H9 (cell line): ENCODE data around the gene DDC. TPM values are rescaled to one million over a fixed set of nuclear protein-coding genes. Genes with fewer than 3 reads are reported as not detected.

Source experiments
- DNase-seq: peaks from one replicate; pipeline ENCODE4 v3.0.0-alpha.2; 2017
- H2AFZ ChIP-seq: one replicate; pipeline ENCODE4 v1.6.1; 2013; ENCODE audit warnings: mild to moderate bottlenecking, low read length, control low read depth, moderate library complexity
- H2AK5ac ChIP-seq: 2 replicates; pipeline ENCODE4 v1.6.1; 2013; ENCODE audit warnings: low read length, control low read depth, mixed read lengths; ENCODE audit not compliant: insufficient read length
- H2BK120ac ChIP-seq: one replicate; pipeline ENCODE4 v1.6.1; 2013; ENCODE audit warnings: low read depth, mild to moderate bottlenecking, low read length, control low read depth, inconsistent platforms; ENCODE audit not compliant: poor library complexity, severe bottlenecking
- H2BK12ac ChIP-seq: 2 replicates; pipeline ENCODE4 v1.6.1; 2013; ENCODE audit warnings: low read length, control low read depth, mixed read lengths, low read depth; ENCODE audit not compliant: insufficient read length
- H2BK15ac ChIP-seq: 2 replicates; pipeline ENCODE4 v1.6.1; 2013; ENCODE audit warnings: low read depth, low read length, control low read depth
- H2BK20ac ChIP-seq: one replicate; pipeline ENCODE4 v1.6.1; 2013; ENCODE audit warnings: low read depth, mild to moderate bottlenecking, low read length, control low read depth, inconsistent platforms; ENCODE audit not compliant: poor library complexity, severe bottlenecking
- H2BK5ac ChIP-seq: 2 replicates; pipeline ENCODE4 v1.6.1; 2013; ENCODE audit warnings: low read length, control low read depth, mixed read lengths; ENCODE audit not compliant: insufficient read length
- H3K14ac ChIP-seq: 2 replicates; pipeline ENCODE4 v1.6.1; 2013; ENCODE audit warnings: low read length, control low read depth; ENCODE audit not compliant: insufficient read depth
- H3K18ac ChIP-seq: 2 replicates; pipeline ENCODE4 v1.6.1; 2013; ENCODE audit warnings: low read depth, mild to moderate bottlenecking, mixed read lengths, low read length, control low read depth; ENCODE audit not compliant: insufficient read length
- H3K23ac ChIP-seq: 2 replicates; pipeline ENCODE4 v1.6.1; 2013; ENCODE audit warnings: low read length, control low read depth, mixed read lengths, low read depth; ENCODE audit not compliant: insufficient read length
- H3K23me2 ChIP-seq: 2 replicates; pipeline ENCODE4 v1.6.1; 2013; ENCODE audit warnings: low read depth, mild to moderate bottlenecking, mixed read lengths, low read length, control low read depth; ENCODE audit not compliant: insufficient read length, poor library complexity, severe bottlenecking
- H3K27ac ChIP-seq: 2 replicates; pipeline ENCODE4 v1.5.1; 2013; ENCODE audit warnings: low read length, control low read depth, mixed read lengths, low read depth; ENCODE audit not compliant: insufficient read length
- H3K27me3 ChIP-seq: 2 replicates; pipeline ENCODE4 v1.6.1; 2013; ENCODE audit warnings: low read length, control low read depth, inconsistent platforms; ENCODE audit not compliant: insufficient read depth
- H3K4ac ChIP-seq: 2 replicates; pipeline ENCODE4 v1.6.1; 2013; ENCODE audit warnings: low read depth, mild to moderate bottlenecking, control low read depth, inconsistent platforms, low read length, moderate library complexity
- H3K4me1 ChIP-seq: 2 replicates; pipeline ENCODE4 v1.6.1; 2013; ENCODE audit warnings: low read length, control low read depth, inconsistent platforms; ENCODE audit not compliant: insufficient read depth
- H3K4me2 ChIP-seq: 2 replicates; pipeline ENCODE4 v1.6.1; 2013; ENCODE audit warnings: low read length, control low read depth, mixed read lengths; ENCODE audit not compliant: insufficient read length, insufficient read depth
- H3K56ac ChIP-seq: 2 replicates; pipeline ENCODE4 v1.6.1; 2013; ENCODE audit warnings: low read depth, mild to moderate bottlenecking, mixed read lengths, low read length, control low read depth; ENCODE audit not compliant: insufficient read length
- H3K79me1 ChIP-seq: 2 replicates; pipeline ENCODE4 v1.6.1; 2013; ENCODE audit warnings: low read depth, mild to moderate bottlenecking, moderate library complexity, low read length, control low read depth, inconsistent platforms; ENCODE audit not compliant: insufficient read depth, poor library complexity, severe bottlenecking
- H3K79me2 ChIP-seq: 2 replicates; pipeline ENCODE4 v1.6.1; 2013; ENCODE audit warnings: low read length, control low read depth, inconsistent platforms; ENCODE audit not compliant: insufficient read depth
- H3K9ac ChIP-seq: 2 replicates; pipeline ENCODE4 v1.6.1; 2013; ENCODE audit warnings: low read length, control low read depth, mixed read lengths; ENCODE audit not compliant: insufficient read length; ENCODE audit errors: extremely low read depth
- H3K9me3 ChIP-seq: one replicate; pipeline ENCODE4 v1.6.1; 2013; ENCODE audit warnings: low read depth, low read length, inconsistent platforms; ENCODE audit not compliant: control insufficient read depth
- H3T11ph ChIP-seq: one replicate; pipeline ENCODE4 v1.6.1; 2013; ENCODE audit warnings: mild to moderate bottlenecking, low read length, control low read depth, inconsistent platforms
- H4K20me1 ChIP-seq: one replicate; pipeline ENCODE4 v1.6.1; 2013; ENCODE audit not compliant: control insufficient read depth, insufficient read length, insufficient read depth
- H4K5ac ChIP-seq: 2 replicates; pipeline ENCODE4 v1.6.1; 2013; ENCODE audit warnings: low read depth, mild to moderate bottlenecking, mixed read lengths, low read length, control low read depth; ENCODE audit not compliant: insufficient read length
- H4K8ac ChIP-seq: replicated peaks from 2 replicates; pipeline ENCODE4 v1.6.1; 2013; ENCODE audit warnings: low read length, control low read depth, mixed read lengths, low read depth; ENCODE audit not compliant: insufficient read length
- H4K91ac ChIP-seq: 2 replicates; pipeline ENCODE4 v1.6.1; 2013; ENCODE audit warnings: low read depth, mild to moderate bottlenecking, moderate library complexity, mixed read lengths, low read length, control low read depth; ENCODE audit not compliant: insufficient read length
- H3K27ac Mint-ChIP-seq, 3 experiments: 2 replicates in 2 of 3; 3 replicates in 1 of 3; pipeline ENCODE4 v1.8.0; 2020 to 2021; ENCODE audit warnings: mixed read lengths in 3 of 3, mild to moderate bottlenecking in 1 of 3, moderate library complexity in 1 of 3
- H3K27me3 Mint-ChIP-seq: 2 replicates; pipeline ENCODE4 v1.8.0; 2021; ENCODE audit warnings: low read depth, mild to moderate bottlenecking, moderate library complexity, mixed read lengths
- H3K36me3 Mint-ChIP-seq, 3 experiments: 2 replicates in 2 of 3; 3 replicates in 1 of 3; pipeline ENCODE4 v1.8.0; 2020 to 2021; ENCODE audit warnings: low read depth in 3 of 3, mixed read lengths in 3 of 3; ENCODE audit not compliant: insufficient read depth in 1 of 3
- H3K4me1 Mint-ChIP-seq, 2 experiments: 2 replicates each; pipeline ENCODE4 v1.8.0; 2020; ENCODE audit warnings: mixed read lengths in 2 of 2
- H3K4me3 Mint-ChIP-seq, 2 experiments: 2 replicates in 1 of 2; 3 replicates in 1 of 2; pipeline ENCODE4 v1.8.0; 2020 to 2021; ENCODE audit warnings: mild to moderate bottlenecking in 2 of 2, mixed read lengths in 2 of 2, moderate library complexity in 1 of 2
- H3K9me3 Mint-ChIP-seq, 2 experiments: 2 replicates in 1 of 2; 3 replicates in 1 of 2; pipeline ENCODE4 v1.8.0; 2020; ENCODE audit warnings: mild to moderate bottlenecking in 2 of 2, mixed read lengths in 2 of 2, moderate library complexity in 1 of 2
- CTCF ChIP-seq: fragments of 200-600 bp; sonication (generic); conservative IDR thresholded peaks from 3 replicates; pipeline ENCODE4 v1.8.0; 2021; ENCODE audit warnings: antibody characterized with exemption, mild to moderate bottlenecking
- WGBS: extraction: QIAGEN DNeasy Blood & Tissue Kit; methylation state at CpG from one replicate; pipeline ENCODE4 v1.1.7; 2013; ENCODE audit warnings: missing lambda C conversion rate, low lambda C conversion rate, mixed read lengths; ENCODE audit not compliant: insufficient read length; ENCODE audit errors: extremely low coverage; 5-methylcytosine and 5-hydroxymethylcytosine counted together
- total RNA-seq: library from RNA; stranded (reverse); gene quantifications from 2 replicates; pipeline ENCODE4 v1.2.1, GENCODE V29; 2021

The DDC gene
- total RNA-seq, 1 experiment from 2014 or later, result not detected

- no peak overlapping the region for H3K4me3 Mint-ChIP-seq
- no peaks in the 10 kb centered on the region for H3K79me2 ChIP-seq
- H4K91ac ChIP-seq, result no peak overlapping the region
- peaks cover 0 to 3% of the 10 kb centered on the region in 2 experiments; a peak in 1 of 4 replicates for H3K4me1 Mint-ChIP-seq
- peaks cover 0 to 6% (median 3%) of the 10 kb centered on the region in 3 experiments; a peak in 5 of 7 replicates for H3K36me3 Mint-ChIP-seq
- no peaks in the 10 kb centered on the region for H3K79me1 ChIP-seq
- H3K23ac ChIP-seq, result no peak overlapping the region
- no peak overlapping the region for H2AK5ac ChIP-seq
- no peak overlapping the region for H2BK120ac ChIP-seq
- no peak overlapping the region for H3K4ac ChIP-seq
- H3K27me3 ChIP-seq, result no peaks in the 10 kb centered on the region
- no peak overlapping the region for H2AFZ ChIP-seq
- no peak overlapping the region for H3K56ac ChIP-seq
- H3K14ac ChIP-seq, result no peak overlapping the region
- H3K9me3 Mint-ChIP-seq, result peaks cover 14 to 20% of the 10 kb centered on the region in 2 experiments; a peak in 4 of 5 replicates
- no peak overlapping the region for H2BK12ac ChIP-seq
- H4K8ac ChIP-seq, result no peak overlapping the region
- TF ChIP-seq CTCF, result no peak
- no peak overlapping the region for H2BK5ac ChIP-seq
- H3K23me2 ChIP-seq, result no peaks in the 10 kb centered on the region
- WGBS, result no CpG with 5 or more reads among the region's 3 CpGs
- no peak overlapping the region for H2BK20ac ChIP-seq
- H3K18ac ChIP-seq, result no peak overlapping the region
- H3K27ac Mint-ChIP-seq, result no peak overlapping the region
- DNase-seq, result no peak
- no peak overlapping the region for H2BK15ac ChIP-seq
- no peak overlapping the region for H3T11ph ChIP-seq
- H4K20me1 ChIP-seq, result no peaks in the 10 kb centered on the region
- no peaks in the 10 kb centered on the region for H3K4me1 ChIP-seq
- H3K9me3 ChIP-seq, result no peaks in the 10 kb centered on the region
- H3K9ac ChIP-seq, result no peak overlapping the region
- no peak overlapping the region for H3K4me2 ChIP-seq
- H3K27me3 Mint-ChIP-seq, result no peaks in the 10 kb centered on the region; the same call in 1 of the 2 replicates
- H4K5ac ChIP-seq, result no peak overlapping the region
- H3K27ac ChIP-seq, result no peak overlapping the region
These were observed 108.7 kb downstream of the DDC start for GRCh38 chr7:50456371-50457123.
